WTC11 (cell line): ENCODE data around the gene HSPG2. TPM values are rescaled to one million over a fixed set of nuclear protein-coding genes. Genes with fewer than 3 reads are reported as not detected.
A peak's percentile ranks its signal among the peaks of the same experiment; 100 is the strongest.

Experiments used
- ATAC-seq: fragments of 200-7000 bp; cut with Tn5 transposase; 2 replicates; pipeline ENCODE4 v1.10.0; 2021; ENCODE audit warnings: mild to moderate bottlenecking, moderate library complexity
- CTCF ChIA-PET: fragments of 300-600 bp; sonication (Branson Sonifier 250); formaldehyde crosslinking; loops from one replicate; lab custom pipeline; 2021; ENCODE audit warnings: antibody characterized with exemption; lab: Charles Lee
- POLR2A ChIA-PET: fragments of 350-600 bp; sonication (Branson Sonifier 250); formaldehyde crosslinking; loops from one replicate; lab custom pipeline; 2021; ENCODE audit warnings: antibody characterized with exemption; lab: Charles Lee
- DNase-seq: peaks from one replicate; pipeline ENCODE4 v3.0.0; 2021; ENCODE audit warnings: low spot score
- H3K27ac Mint-ChIP-seq: 2 replicates; pipeline ENCODE4 v1.8.0; 2021; ENCODE audit warnings: mixed read lengths
- H3K27me3 Mint-ChIP-seq: 2 replicates; pipeline ENCODE4 v1.8.0; 2021; ENCODE audit warnings: low read depth, mild to moderate bottlenecking, moderate library complexity, mixed read lengths
- H3K36me3 Mint-ChIP-seq: 2 replicates; pipeline ENCODE4 v1.8.0; 2021; ENCODE audit warnings: mixed read lengths
- H3K4me1 Mint-ChIP-seq: 2 replicates; pipeline ENCODE4 v1.8.0; 2022; ENCODE audit warnings: mixed read lengths
- H3K4me3 Mint-ChIP-seq: 2 replicates; pipeline ENCODE4 v1.8.0; 2021; ENCODE audit warnings: mild to moderate bottlenecking, moderate library complexity, mixed read lengths
- H3K9me3 Mint-ChIP-seq: 2 replicates; pipeline ENCODE4 v1.8.0; 2021; ENCODE audit warnings: mixed read lengths
- CREB1 ChIP-seq: sonication (generic); formaldehyde crosslinking; IDR thresholded peaks from 2 replicates; pipeline ENCODE4 v1.8.0; 2023; ENCODE audit warnings: mild to moderate bottlenecking, missing genetic modification reagents
- ETV6 ChIP-seq: sonication (generic); formaldehyde crosslinking; IDR thresholded peaks from 2 replicates; pipeline ENCODE4 v1.8.1; 2022; ENCODE audit warnings: mild to moderate bottlenecking, missing genetic modification reagents
- FOXK1 ChIP-seq: sonication (generic); formaldehyde crosslinking; IDR thresholded peaks from 2 replicates; pipeline ENCODE4 v1.8.0; 2022; ENCODE audit warnings: mild to moderate bottlenecking, moderate library complexity, missing genetic modification reagents
- GABPB1 ChIP-seq: sonication (generic); formaldehyde crosslinking; IDR thresholded peaks from 2 replicates; pipeline ENCODE4 v1.8.1; 2023; ENCODE audit warnings: mild to moderate bottlenecking, missing genetic modification reagents
- HMGA2 ChIP-seq: fragments of 250-450 bp; sonication (Bioruptor Pico); IDR thresholded peaks from 2 replicates; pipeline ENCODE4 v1.4.0; 2021; ENCODE audit warnings: mild to moderate bottlenecking, moderate library complexity
- MXD4 ChIP-seq: fragments of 250-450 bp; sonication (Bioruptor Pico); IDR thresholded peaks from 2 replicates; pipeline ENCODE4 v1.8.0; 2021; ENCODE audit warnings: mild to moderate bottlenecking, moderate library complexity, borderline replicate concordance
- NFE2L1 ChIP-seq: sonication (generic); formaldehyde crosslinking; IDR thresholded peaks from 2 replicates; pipeline ENCODE4 v1.8.1; 2023; ENCODE audit warnings: missing genetic modification reagents
- NR2C2 ChIP-seq: sonication (generic); formaldehyde crosslinking; IDR thresholded peaks from 2 replicates; pipeline ENCODE4 v1.8.0; 2022; ENCODE audit warnings: mild to moderate bottlenecking, missing genetic modification reagents
- OVOL2 ChIP-seq: fragments of 250-450 bp; sonication (Bioruptor Pico); IDR thresholded peaks from 2 replicates; pipeline ENCODE4 v1.9.0; 2021; ENCODE audit warnings: mild to moderate bottlenecking, borderline replicate concordance
- PRRX2 ChIP-seq: fragments of 250-450 bp; sonication (Bioruptor Pico); IDR thresholded peaks from 2 replicates; pipeline ENCODE4 v1.8.0; 2021; ENCODE audit warnings: mild to moderate bottlenecking
- SMAD4 ChIP-seq: sonication (generic); formaldehyde crosslinking; IDR thresholded peaks from 2 replicates; pipeline ENCODE4 v1.8.0; 2022; ENCODE audit warnings: mild to moderate bottlenecking, missing genetic modification reagents
- SOX15 ChIP-seq: fragments of 250-450 bp; sonication (Bioruptor Pico); IDR thresholded peaks from 2 replicates; pipeline ENCODE4 v1.9.0; 2021; ENCODE audit warnings: mild to moderate bottlenecking
- SP1 ChIP-seq: sonication (generic); formaldehyde crosslinking; conservative IDR thresholded peaks from 2 replicates; pipeline ENCODE4 v1.8.1; 2022; ENCODE audit warnings: missing genetic modification reagents
- USF2 ChIP-seq: sonication (generic); formaldehyde crosslinking; IDR thresholded peaks from 2 replicates; pipeline ENCODE4 v1.8.1; 2023; ENCODE audit warnings: mild to moderate bottlenecking, missing genetic modification reagents, moderate library complexity
- ZNF121 ChIP-seq: sonication (generic); formaldehyde crosslinking; IDR thresholded peaks from 2 replicates; pipeline ENCODE4 v1.8.0; 2023; ENCODE audit warnings: missing genetic modification reagents
- ZNF138 ChIP-seq: sonication (generic); formaldehyde crosslinking; conservative IDR thresholded peaks from 2 replicates; pipeline ENCODE4 v1.8.1; 2022; ENCODE audit warnings: mild to moderate bottlenecking, moderate library complexity, missing genetic modification reagents
- ZNF219 ChIP-seq: sonication (generic); formaldehyde crosslinking; IDR thresholded peaks from 2 replicates; pipeline ENCODE4 v1.8.0; 2023; ENCODE audit warnings: missing genetic modification reagents, mild to moderate bottlenecking, borderline replicate concordance
- ZNF423 ChIP-seq: fragments of 250-450 bp; sonication (Bioruptor Pico); IDR thresholded peaks from 2 replicates; pipeline ENCODE4 v2.1.2; 2022; ENCODE audit warnings: mild to moderate bottlenecking, moderate library complexity
- total RNA-seq: library from RNA; stranded (reverse); gene quantifications from 3 replicates; pipeline ENCODE4 v1.2.3, GENCODE V29; 2021
- TF ChIP-seq, protein P1 (sequence below): sonication (generic); formaldehyde crosslinking; IDR thresholded peaks from 2 replicates; pipeline ENCODE4 v1.8.1; 2023; ENCODE audit warnings: mild to moderate bottlenecking, missing genetic modification reagents, borderline replicate concordance
- TF ChIP-seq, protein P2 (sequence below): sonication (generic); formaldehyde crosslinking; IDR thresholded peaks from 2 replicates; pipeline ENCODE4 v1.8.0; 2022; ENCODE audit warnings: mild to moderate bottlenecking, missing genetic modification reagents
- TF ChIP-seq, protein P3 (sequence below): sonication (generic); formaldehyde crosslinking; IDR thresholded peaks from 2 replicates; pipeline ENCODE4 v1.8.0; 2022; ENCODE audit warnings: mild to moderate bottlenecking, missing genetic modification reagents
- TF ChIP-seq, protein P4 (sequence below): sonication (generic); formaldehyde crosslinking; IDR thresholded peaks from 2 replicates; pipeline ENCODE4 v1.8.0; 2023; ENCODE audit warnings: missing genetic modification reagents, mild to moderate bottlenecking, borderline replicate concordance

The HSPG2 gene
- total RNA-seq, 1 experiment from 2014 or later, result 120 TPM

DNA sequence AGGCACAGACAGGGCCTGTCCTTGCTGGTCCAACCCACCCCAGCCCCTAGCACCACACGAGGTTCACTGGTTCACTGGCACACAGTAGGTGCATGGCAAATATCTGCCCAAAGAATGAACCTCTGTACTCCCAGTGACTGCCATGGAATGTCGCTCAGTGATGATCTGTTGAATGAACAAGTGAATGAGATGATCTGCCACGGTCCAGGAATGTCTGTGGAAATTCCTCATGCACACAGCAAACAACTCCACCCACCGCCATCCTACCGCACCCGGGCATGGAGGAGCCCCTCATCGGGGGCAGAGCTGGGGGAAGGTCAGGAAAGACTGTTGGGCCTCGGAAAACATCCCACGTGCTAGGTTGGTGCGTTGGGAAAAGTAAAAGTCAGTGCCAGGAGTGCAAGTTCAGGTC is 1.7 kb downstream of the HSPG2 start (continued):
- TF ChIP-seq, protein P1, sequence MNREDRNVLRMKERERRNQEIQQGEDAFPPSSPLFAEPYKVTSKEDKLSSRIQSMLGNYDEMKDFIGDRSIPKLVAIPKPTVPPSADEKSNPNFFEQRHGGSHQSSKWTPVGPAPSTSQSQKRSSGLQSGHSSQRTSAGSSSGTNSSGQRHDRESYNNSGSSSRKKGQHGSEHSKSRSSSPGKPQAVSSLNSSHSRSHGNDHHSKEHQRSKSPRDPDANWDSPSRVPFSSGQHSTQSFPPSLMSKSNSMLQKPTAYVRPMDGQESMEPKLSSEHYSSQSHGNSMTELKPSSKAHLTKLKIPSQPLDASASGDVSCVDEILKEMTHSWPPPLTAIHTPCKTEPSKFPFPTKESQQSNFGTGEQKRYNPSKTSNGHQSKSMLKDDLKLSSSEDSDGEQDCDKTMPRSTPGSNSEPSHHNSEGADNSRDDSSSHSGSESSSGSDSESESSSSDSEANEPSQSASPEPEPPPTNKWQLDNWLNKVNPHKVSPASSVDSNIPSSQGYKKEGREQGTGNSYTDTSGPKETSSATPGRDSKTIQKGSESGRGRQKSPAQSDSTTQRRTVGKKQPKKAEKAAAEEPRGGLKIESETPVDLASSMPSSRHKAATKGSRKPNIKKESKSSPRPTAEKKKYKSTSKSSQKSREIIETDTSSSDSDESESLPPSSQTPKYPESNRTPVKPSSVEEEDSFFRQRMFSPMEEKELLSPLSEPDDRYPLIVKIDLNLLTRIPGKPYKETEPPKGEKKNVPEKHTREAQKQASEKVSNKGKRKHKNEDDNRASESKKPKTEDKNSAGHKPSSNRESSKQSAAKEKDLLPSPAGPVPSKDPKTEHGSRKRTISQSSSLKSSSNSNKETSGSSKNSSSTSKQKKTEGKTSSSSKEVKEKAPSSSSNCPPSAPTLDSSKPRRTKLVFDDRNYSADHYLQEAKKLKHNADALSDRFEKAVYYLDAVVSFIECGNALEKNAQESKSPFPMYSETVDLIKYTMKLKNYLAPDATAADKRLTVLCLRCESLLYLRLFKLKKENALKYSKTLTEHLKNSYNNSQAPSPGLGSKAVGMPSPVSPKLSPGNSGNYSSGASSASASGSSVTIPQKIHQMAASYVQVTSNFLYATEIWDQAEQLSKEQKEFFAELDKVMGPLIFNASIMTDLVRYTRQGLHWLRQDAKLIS (CRISPR knock-in tag), result no peak

GRCh38 chr1:21933397-21934248 is 3.5 kb downstream of the HSPG2 start:
- Mint-ChIP-seq H3K9me3 (no peaks in the 10 kb centered on the region), H3K4me3 (peak overlapping the region; percentile 29), H3K27me3 (peaks cover 3% of the 10 kb centered on the region; the same call in 1 of the 2 replicates), H3K36me3 (peaks cover 6% of the 10 kb centered on the region; the same call in 1 of the 2 replicates), H3K27ac (peak overlapping the region; percentile 96), H3K4me1 (peaks cover 61% of the 10 kb centered on the region)
- ATAC-seq, result peak; percentile 43
- no peak for TF ChIP-seq SMAD4 (CRISPR knock-in tag)
- TF ChIP-seq HMGA2 (CRISPR knock-in tag), result no peak
- no peak for TF ChIP-seq ZNF138
- TF ChIP-seq ETV6, result peak; percentile 65; the same call in 1 of the 2 replicates
- no peak for TF ChIP-seq ZNF121 (CRISPR knock-in tag)
- no peak for TF ChIP-seq GABPB1 (CRISPR knock-in tag)
- peak; percentile 77 for TF ChIP-seq ZNF423
- no peak for TF ChIP-seq ZNF219
- TF ChIP-seq SOX15 (CRISPR knock-in tag), result no peak
- TF ChIP-seq SP1 (CRISPR knock-in tag), result peak; percentile 44; the same call in 1 of the 2 replicates
- TF ChIP-seq, protein P2, sequence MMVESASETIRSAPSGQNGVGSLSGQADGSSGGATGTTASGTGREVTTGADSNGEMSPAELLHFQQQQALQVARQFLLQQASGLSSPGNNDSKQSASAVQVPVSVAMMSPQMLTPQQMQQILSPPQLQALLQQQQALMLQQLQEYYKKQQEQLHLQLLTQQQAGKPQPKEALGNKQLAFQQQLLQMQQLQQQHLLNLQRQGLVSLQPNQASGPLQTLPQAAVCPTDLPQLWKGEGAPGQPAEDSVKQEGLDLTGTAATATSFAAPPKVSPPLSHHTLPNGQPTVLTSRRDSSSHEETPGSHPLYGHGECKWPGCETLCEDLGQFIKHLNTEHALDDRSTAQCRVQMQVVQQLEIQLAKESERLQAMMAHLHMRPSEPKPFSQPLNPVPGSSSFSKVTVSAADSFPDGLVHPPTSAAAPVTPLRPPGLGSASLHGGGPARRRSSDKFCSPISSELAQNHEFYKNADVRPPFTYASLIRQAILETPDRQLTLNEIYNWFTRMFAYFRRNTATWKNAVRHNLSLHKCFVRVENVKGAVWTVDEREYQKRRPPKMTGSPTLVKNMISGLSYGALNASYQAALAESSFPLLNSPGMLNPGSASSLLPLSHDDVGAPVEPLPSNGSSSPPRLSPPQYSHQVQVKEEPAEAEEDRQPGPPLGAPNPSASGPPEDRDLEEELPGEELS, result no peak
- TF ChIP-seq USF2 (CRISPR knock-in tag), result peak; percentile 83
- TF ChIP-seq, protein P3, sequence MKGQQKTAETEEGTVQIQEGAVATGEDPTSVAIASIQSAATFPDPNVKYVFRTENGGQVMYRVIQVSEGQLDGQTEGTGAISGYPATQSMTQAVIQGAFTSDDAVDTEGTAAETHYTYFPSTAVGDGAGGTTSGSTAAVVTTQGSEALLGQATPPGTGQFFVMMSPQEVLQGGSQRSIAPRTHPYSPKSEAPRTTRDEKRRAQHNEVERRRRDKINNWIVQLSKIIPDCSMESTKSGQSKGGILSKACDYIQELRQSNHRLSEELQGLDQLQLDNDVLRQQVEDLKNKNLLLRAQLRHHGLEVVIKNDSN (CRISPR knock-in tag), result peak; percentile 83
- TF ChIP-seq FOXK1, result peak; percentile 46; the same call in 1 of the 2 replicates
- peak; percentile 65; the same call in 1 of the 2 replicates for TF ChIP-seq NFE2L1 (CRISPR knock-in tag)
- peak; percentile 59 for DNase-seq
- CTCF ChIA-PET, result interaction anchor here (0.7 to 1.6 kb wide), 2 partner anchors 22 to 24 kb away, joined by 3 read pairs; no protein-coding TSS in a partner anchor
- POLR2A ChIA-PET, result interaction anchor here (1.2 kb wide), 1 partner anchor 11 kb away, joined by 4 read pairs; no protein-coding TSS in a partner anchor

- ATAC-seq (no peak), DNase-seq (no peak)
- ChIA-PET POLR2A (no interaction called here), CTCF (no interaction called here)
- no peak overlapping the region; the same call in 1 of the 2 replicates for H3K4me3 Mint-ChIP-seq
- peaks cover 6% of the 10 kb centered on the region; the same call in 1 of the 2 replicates for H3K36me3 Mint-ChIP-seq
- H3K4me1 Mint-ChIP-seq, result peaks cover 53% of the 10 kb centered on the region
- peak overlapping the region; percentile 61 for H3K27ac Mint-ChIP-seq
- no peaks in the 10 kb centered on the region for H3K27me3 Mint-ChIP-seq
- H3K9me3 Mint-ChIP-seq, result no peaks in the 10 kb centered on the region
- no peak for TF ChIP-seq ZNF423
- no peak for TF ChIP-seq NR2C2
- no peak for TF ChIP-seq HMGA2 (CRISPR knock-in tag)
- no peak for TF ChIP-seq MXD4 (CRISPR knock-in tag)
- no peak for TF ChIP-seq CREB1 (CRISPR knock-in tag)
- TF ChIP-seq PRRX2, result no peak
- TF ChIP-seq SOX15 (CRISPR knock-in tag), result no peak
- no peak for TF ChIP-seq OVOL2 (CRISPR knock-in tag)
- TF ChIP-seq, protein P4, sequence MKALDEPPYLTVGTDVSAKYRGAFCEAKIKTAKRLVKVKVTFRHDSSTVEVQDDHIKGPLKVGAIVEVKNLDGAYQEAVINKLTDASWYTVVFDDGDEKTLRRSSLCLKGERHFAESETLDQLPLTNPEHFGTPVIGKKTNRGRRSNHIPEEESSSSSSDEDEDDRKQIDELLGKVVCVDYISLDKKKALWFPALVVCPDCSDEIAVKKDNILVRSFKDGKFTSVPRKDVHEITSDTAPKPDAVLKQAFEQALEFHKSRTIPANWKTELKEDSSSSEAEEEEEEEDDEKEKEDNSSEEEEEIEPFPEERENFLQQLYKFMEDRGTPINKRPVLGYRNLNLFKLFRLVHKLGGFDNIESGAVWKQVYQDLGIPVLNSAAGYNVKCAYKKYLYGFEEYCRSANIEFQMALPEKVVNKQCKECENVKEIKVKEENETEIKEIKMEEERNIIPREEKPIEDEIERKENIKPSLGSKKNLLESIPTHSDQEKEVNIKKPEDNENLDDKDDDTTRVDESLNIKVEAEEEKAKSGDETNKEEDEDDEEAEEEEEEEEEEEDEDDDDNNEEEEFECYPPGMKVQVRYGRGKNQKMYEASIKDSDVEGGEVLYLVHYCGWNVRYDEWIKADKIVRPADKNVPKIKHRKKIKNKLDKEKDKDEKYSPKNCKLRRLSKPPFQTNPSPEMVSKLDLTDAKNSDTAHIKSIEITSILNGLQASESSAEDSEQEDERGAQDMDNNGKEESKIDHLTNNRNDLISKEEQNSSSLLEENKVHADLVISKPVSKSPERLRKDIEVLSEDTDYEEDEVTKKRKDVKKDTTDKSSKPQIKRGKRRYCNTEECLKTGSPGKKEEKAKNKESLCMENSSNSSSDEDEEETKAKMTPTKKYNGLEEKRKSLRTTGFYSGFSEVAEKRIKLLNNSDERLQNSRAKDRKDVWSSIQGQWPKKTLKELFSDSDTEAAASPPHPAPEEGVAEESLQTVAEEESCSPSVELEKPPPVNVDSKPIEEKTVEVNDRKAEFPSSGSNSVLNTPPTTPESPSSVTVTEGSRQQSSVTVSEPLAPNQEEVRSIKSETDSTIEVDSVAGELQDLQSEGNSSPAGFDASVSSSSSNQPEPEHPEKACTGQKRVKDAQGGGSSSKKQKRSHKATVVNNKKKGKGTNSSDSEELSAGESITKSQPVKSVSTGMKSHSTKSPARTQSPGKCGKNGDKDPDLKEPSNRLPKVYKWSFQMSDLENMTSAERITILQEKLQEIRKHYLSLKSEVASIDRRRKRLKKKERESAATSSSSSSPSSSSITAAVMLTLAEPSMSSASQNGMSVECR, result no peak
These were observed 5.0 kb downstream of the HSPG2 start for GRCh38 chr1:21932127-21932526.
